PC-9 (cell line): ENCODE measurements around the gene MAEA. TPM values are rescaled to one million over a fixed set of nuclear protein-coding genes. Genes with fewer than 3 reads are reported as not detected.

Source experiments
- BruUV-seq: library from RNA; stranded (reverse); fragments of 400-500 nt; replicated peaks from 2 replicates; lab custom pipeline; 2021; lab: Mats Ljungman, UMichigan
- CTCF ChIA-PET: fragments of 300-600 bp; sonication (Branson Sonifier 250); formaldehyde crosslinking; loops from one replicate; lab custom pipeline; 2022; ENCODE audit warnings: antibody characterized with exemption; lab: Charles Lee
- POLR2A ChIA-PET: fragments of 300-600 bp; sonication (Branson Sonifier 250); formaldehyde crosslinking; loops from one replicate; lab custom pipeline; 2022; ENCODE audit warnings: antibody characterized with exemption; ENCODE audit not compliant: unreplicated experiment; lab: Charles Lee
- DNase-seq, 2 experiments: peaks; one replicate each; pipeline versions ENCODE4 v3.0.0 to v3.0.0-alpha.2; 2015 to 2022; ENCODE audit warnings: mixed read lengths in 1 of 2
- H2AFZ ChIP-seq: fragments of 200-600 bp; sonication (generic); 2 replicates; pipeline ENCODE4 v1.8.1; 2017; ENCODE audit warnings: antibody characterized with exemption
- H3F3A ChIP-seq: fragments of 200-600 bp; sonication (generic); 2 replicates; pipeline ENCODE4 v1.8.1; 2017; ENCODE audit warnings: antibody characterized with exemption, mild to moderate bottlenecking, low read depth; ENCODE audit not compliant: insufficient read depth
- H3K27ac ChIP-seq: fragments of 200-600 bp; sonication (generic); 2 replicates; pipeline ENCODE4 v1.6.1; 2016; ENCODE audit warnings: mixed run types
- H3K27me3 ChIP-seq: fragments of 200-600 bp; sonication (generic); 2 replicates; pipeline ENCODE4 v1.6.1; 2016; ENCODE audit warnings: low read depth, mixed run types; ENCODE audit not compliant: insufficient read depth
- H3K36me3 ChIP-seq: fragments of 200-600 bp; sonication (generic); 2 replicates; pipeline ENCODE4 v1.6.1; 2016; ENCODE audit warnings: low read depth, mixed run types
- H3K4me1 ChIP-seq: fragments of 200-600 bp; sonication (generic); replicated peaks from 2 replicates; pipeline ENCODE4 v1.6.1; 2016; ENCODE audit warnings: mixed run types; ENCODE audit not compliant: insufficient read depth
- H3K4me2 ChIP-seq: fragments of 200-600 bp; sonication (generic); 2 replicates; pipeline ENCODE4 v1.6.1; 2017; ENCODE audit warnings: mixed run types
- H3K4me3 ChIP-seq: fragments of 200-600 bp; sonication (generic); 2 replicates; pipeline ENCODE4 v1.6.1; 2016; ENCODE audit warnings: mixed run types
- H3K79me2 ChIP-seq: fragments of 200-600 bp; sonication (generic); 2 replicates; pipeline ENCODE4 v1.6.1; 2017; ENCODE audit warnings: low read depth, mixed run types
- H3K9me2 ChIP-seq: fragments of 200-600 bp; sonication (generic); 2 replicates; pipeline ENCODE4 v1.8.1; 2017; ENCODE audit warnings: mild to moderate bottlenecking; ENCODE audit not compliant: insufficient read depth
- H3K9me3 ChIP-seq: fragments of 200-600 bp; sonication (generic); 2 replicates; pipeline ENCODE4 v1.8.1; 2016; ENCODE audit warnings: low read depth; ENCODE audit not compliant: insufficient read depth
- H4K20me1 ChIP-seq: fragments of 200-600 bp; sonication (generic); 2 replicates; pipeline ENCODE4 v1.8.1; 2017; ENCODE audit not compliant: insufficient read depth
- EZH2 ChIP-seq: fragments of 200-600 bp; sonication (generic); IDR thresholded peaks from 2 replicates; pipeline ENCODE4 v1.8.0; 2017; ENCODE audit warnings: antibody characterized with exemption, low read depth
- intact Hi-C: fragments of 100-400 bp; cut with micrococcal nuclease; formaldehyde crosslinking; loops from one replicate; pipeline ENCODE4 v1.10.0; 2022; ENCODE audit not compliant: unreplicated experiment
- total RNA-seq: library from RNA; stranded (reverse); gene quantifications from 2 replicates; pipeline ENCODE4 v1.2.3, GENCODE V29; 2021
- TF ChIP-seq, protein P1 (sequence below): fragments of 200-600 bp; sonication (generic); conservative IDR thresholded peaks from 2 replicates; pipeline ENCODE4 v1.6.1; 2017; ENCODE audit warnings: mixed run types, antibody characterized with exemption, mild to moderate bottlenecking, moderate library complexity

MAEA gene
- total RNA-seq, 1 experiment from 2014 or later = 79.4 TPM

DNA sequence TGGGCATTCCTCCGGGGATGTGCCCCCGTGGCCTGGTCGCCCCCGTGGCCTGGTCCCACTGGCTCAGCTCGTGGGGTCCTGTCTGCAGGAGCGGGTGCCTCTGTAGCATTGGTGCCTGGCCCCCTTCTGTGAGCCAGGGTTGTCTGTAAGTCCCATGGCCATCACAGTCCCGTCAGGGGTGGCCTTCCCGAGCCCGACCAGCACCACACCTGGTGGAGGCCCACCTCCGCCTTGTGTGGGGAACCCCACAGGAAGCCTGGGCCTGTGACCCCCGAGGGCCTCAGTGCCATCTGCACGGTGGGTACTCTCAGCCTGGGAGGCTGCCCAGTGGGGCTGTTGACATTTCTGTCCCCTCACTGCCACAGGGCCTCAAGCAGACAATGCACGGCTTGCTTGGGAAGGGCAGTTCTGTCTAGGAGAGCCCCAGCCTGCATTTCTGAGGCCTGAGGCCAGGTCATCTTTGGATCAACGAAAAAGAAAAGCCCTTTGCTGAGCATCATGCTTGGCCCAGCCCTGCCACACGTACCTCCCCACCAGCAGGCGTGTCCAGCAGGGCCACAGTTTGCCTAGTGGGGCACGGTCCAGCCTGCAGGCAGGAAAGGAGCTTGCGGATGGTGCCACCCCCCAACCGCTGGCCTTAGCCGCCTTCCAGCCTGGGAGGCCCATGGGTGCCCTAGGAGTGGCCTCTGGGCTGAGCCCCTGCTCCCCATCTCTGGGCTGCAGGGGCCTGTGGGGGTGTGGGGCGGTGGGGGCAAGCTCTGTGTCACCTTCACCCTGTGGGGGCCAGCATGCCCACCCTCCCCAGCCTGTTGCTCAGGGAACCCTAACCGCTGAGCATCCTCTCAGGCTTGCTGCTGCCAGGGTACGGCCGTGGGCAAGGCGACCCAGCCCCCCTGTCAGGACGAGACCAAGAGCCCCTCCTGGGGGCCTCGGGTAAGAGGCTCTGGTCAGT, 93.4 kb downstream of the MAEA start:
- TF ChIP-seq, protein P1, sequence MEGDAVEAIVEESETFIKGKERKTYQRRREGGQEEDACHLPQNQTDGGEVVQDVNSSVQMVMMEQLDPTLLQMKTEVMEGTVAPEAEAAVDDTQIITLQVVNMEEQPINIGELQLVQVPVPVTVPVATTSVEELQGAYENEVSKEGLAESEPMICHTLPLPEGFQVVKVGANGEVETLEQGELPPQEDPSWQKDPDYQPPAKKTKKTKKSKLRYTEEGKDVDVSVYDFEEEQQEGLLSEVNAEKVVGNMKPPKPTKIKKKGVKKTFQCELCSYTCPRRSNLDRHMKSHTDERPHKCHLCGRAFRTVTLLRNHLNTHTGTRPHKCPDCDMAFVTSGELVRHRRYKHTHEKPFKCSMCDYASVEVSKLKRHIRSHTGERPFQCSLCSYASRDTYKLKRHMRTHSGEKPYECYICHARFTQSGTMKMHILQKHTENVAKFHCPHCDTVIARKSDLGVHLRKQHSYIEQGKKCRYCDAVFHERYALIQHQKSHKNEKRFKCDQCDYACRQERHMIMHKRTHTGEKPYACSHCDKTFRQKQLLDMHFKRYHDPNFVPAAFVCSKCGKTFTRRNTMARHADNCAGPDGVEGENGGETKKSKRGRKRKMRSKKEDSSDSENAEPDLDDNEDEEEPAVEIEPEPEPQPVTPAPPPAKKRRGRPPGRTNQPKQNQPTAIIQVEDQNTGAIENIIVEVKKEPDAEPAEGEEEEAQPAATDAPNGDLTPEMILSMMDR = no peak
- no peak for TF ChIP-seq EZH2
- H3K4me1 ChIP-seq = no peaks in the 10 kb centered on the region
- H3K79me2 ChIP-seq = no peaks in the 10 kb centered on the region
- BruUV-seq = no TSS peak
- CTCF ChIA-PET = no interaction called here
- POLR2A ChIA-PET = no interaction called here
- H3K4me3 ChIP-seq = no peak overlapping the region
- H3F3A ChIP-seq = no peaks in the 10 kb centered on the region
- H3K4me2 ChIP-seq = no peak overlapping the region
- no peaks in the 10 kb centered on the region for H3K9me2 ChIP-seq
- H3K9me3 ChIP-seq = no peaks in the 10 kb centered on the region
- no peaks in the 10 kb centered on the region for H4K20me1 ChIP-seq
- intact Hi-C loops = no loop called here
- no peak for DNase-seq
- no peak overlapping the region for H3K27ac ChIP-seq
- no peak overlapping the region for H2AFZ ChIP-seq
- H3K36me3 ChIP-seq = no peaks in the 10 kb centered on the region
- H3K27me3 ChIP-seq = no peaks in the 10 kb centered on the region

DNA sequence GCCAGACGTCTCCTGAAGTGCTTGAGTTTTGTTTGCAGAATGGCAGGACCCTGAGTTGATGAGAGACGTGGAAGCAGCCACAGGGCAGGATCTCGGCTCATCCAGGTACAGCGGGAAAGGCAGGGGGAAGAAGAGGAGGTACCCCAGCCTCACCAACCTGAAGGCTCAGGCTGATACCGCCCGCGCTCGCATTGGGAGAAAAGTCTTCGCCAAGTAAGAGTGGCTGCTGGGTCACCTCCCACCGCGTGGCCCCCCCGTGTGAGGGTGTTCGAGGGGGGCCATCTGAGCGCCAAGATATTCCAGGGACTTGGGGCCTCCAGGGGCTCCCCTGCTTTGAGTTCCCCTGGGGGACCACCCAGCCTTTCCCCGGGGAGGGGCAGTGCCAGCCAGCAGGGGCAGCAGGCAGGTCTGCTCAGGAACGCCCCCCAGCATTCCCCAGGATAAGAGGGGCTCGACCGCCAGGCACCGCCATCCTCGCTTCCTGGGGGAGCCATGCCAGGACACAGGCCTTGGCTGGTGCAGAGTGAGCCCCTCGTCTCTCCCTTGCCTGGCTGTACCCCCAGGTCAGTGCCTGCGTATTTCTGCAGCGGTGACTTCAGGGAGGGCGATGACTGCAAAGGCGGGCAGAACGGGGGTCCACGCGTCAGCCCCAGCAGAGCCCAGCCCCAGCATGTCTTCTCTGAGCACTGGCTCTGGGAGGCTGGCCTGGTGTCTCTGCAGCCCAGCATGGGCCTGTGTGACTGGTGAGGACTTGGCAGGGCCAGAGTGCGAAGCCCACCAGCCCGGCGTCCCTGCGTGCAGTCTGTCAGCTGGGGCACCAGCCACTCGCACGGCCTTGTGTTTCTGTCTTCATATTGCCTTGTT, 94.3 kb downstream of the MAEA start:
- H4K20me1 ChIP-seq = no peaks in the 10 kb centered on the region
- H3K36me3 ChIP-seq = no peaks in the 10 kb centered on the region
- POLR2A ChIA-PET = no interaction called here
- TF ChIP-seq, protein P1 = no peak
- no peak for TF ChIP-seq EZH2
- no TSS peak for BruUV-seq
- CTCF ChIA-PET = no interaction called here
- H3K4me1 ChIP-seq = no peaks in the 10 kb centered on the region
- H3K4me2 ChIP-seq = no peak overlapping the region
- no peak overlapping the region for H3K4me3 ChIP-seq
- peaks cover 5% of the 10 kb centered on the region; the same call in 1 of the 2 replicates for H3K9me3 ChIP-seq
- no peaks in the 10 kb centered on the region for H3K9me2 ChIP-seq
- no peaks in the 10 kb centered on the region for H3K79me2 ChIP-seq
- no peaks in the 10 kb centered on the region for H3K27me3 ChIP-seq
- no peaks in the 10 kb centered on the region for H3F3A ChIP-seq
- intact Hi-C loops = no loop called here
- no peak for DNase-seq
- no peak overlapping the region for H2AFZ ChIP-seq
- no peak overlapping the region for H3K27ac ChIP-seq

DNA sequence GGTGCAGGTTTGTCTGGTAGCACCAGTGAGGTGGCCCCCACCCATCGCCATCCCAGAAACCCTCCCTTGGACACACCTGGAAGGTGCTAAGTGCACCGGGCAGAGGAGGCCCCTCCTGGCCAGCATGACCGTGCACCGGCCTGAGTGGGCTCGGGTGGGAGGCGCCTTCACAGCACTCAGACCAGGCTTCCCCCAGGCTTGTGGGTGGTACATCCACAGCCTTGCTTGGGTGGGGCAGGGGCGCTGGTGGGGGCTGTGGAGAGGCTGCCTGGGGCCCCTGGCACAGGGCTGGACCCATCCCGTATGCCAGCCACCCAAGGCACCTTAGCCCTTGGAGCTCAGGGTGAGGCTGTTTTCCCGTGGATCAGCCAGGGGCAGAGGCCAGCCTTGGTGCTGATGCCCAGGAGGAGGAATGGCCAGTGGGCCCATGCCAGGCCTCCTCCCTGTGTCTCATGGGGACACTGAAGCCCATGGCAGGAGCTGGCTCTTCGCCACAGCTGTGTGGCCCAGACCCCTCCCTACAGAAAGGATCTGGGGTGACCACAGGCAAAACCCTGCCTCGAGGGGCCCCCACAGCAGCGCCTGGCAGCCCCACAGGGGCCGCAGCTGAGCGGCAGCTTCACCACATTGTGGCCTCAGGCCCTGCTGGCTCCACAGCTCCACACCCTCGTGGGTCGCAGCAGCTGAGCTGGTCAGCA, 95.1 kb downstream of the MAEA start:
- Histone ChIP-seq H3K9me2 (no peaks in the 10 kb centered on the region), H3K4me1 (no peaks in the 10 kb centered on the region), H4K20me1 (no peaks in the 10 kb centered on the region), H3K27ac (no peak overlapping the region), H3K4me2 (no peak overlapping the region), H3K79me2 (no peaks in the 10 kb centered on the region), H3K9me3 (peaks cover 5% of the 10 kb centered on the region; the same call in 1 of the 2 replicates), H3K4me3 (no peak overlapping the region), H3K36me3 (no peaks in the 10 kb centered on the region), H3K27me3 (no peaks in the 10 kb centered on the region), H2AFZ (no peak overlapping the region), H3F3A (no peaks in the 10 kb centered on the region)
- DNase-seq = no peak
- intact Hi-C loops = no loop called here
- ChIA-PET POLR2A (no interaction called here), CTCF (no interaction called here)
- no TSS peak for BruUV-seq
- no peak for TF ChIP-seq EZH2
- TF ChIP-seq, protein P1 = no peak
